Endodermal cell (in vitro differentiated cells): ENCODE data around the gene P2RY2. TPM values are rescaled to one million over a fixed set of nuclear protein-coding genes. Genes with fewer than 3 reads are reported as not detected.
A peak's percentile ranks its signal among the peaks of the same experiment; 100 is the strongest.

Experiments
- DNase-seq: peaks from one replicate; pipeline ENCODE4 v3.0.0-alpha.2; 2017
- H3K27ac ChIP-seq: 2 replicates; pipeline ENCODE4 v1.5.1; 2013; ENCODE audit warnings: mild to moderate bottlenecking, low read depth, low read length, moderate library complexity
- H3K27me3 ChIP-seq: 2 replicates; pipeline ENCODE4 v1.6.1; 2013; ENCODE audit warnings: mild to moderate bottlenecking, low read length, moderate library complexity; ENCODE audit not compliant: insufficient read depth, control insufficient read depth, poor library complexity, severe bottlenecking
- H3K36me3 ChIP-seq: 2 replicates; pipeline ENCODE4 v1.7.0; 2013; ENCODE audit warnings: mild to moderate bottlenecking, low read length, moderate library complexity; ENCODE audit not compliant: control insufficient read depth, insufficient read depth
- H3K4me1 ChIP-seq: one replicate; pipeline ENCODE4 v1.7.0; 2013; ENCODE audit warnings: low read length; ENCODE audit not compliant: control insufficient read depth, insufficient read depth
- H3K4me3 ChIP-seq: 2 replicates; pipeline ENCODE4 v1.5.1; 2013; ENCODE audit warnings: mild to moderate bottlenecking, low read length, moderate library complexity
- H3K9ac ChIP-seq: 2 replicates; pipeline ENCODE4 v1.6.1; 2013; ENCODE audit warnings: mild to moderate bottlenecking, low read length, moderate library complexity; ENCODE audit not compliant: poor library complexity, severe bottlenecking; ENCODE audit errors: extremely low read depth
- H3K9me3 ChIP-seq: 2 replicates; pipeline ENCODE4 v1.6.1; 2013; ENCODE audit warnings: mild to moderate bottlenecking, low read length, moderate library complexity; ENCODE audit not compliant: control insufficient read depth
- H3K27ac Mint-ChIP-seq: 2 replicates; pipeline ENCODE4 v1.8.0; 2020; ENCODE audit warnings: mixed read lengths
- H3K27me3 Mint-ChIP-seq: 2 replicates; pipeline ENCODE4 v1.8.0; 2021; ENCODE audit warnings: mild to moderate bottlenecking, mixed read lengths; ENCODE audit not compliant: insufficient read depth
- H3K36me3 Mint-ChIP-seq: 2 replicates; pipeline ENCODE4 v1.8.0; 2020; ENCODE audit warnings: low read depth, mixed read lengths
- H3K4me1 Mint-ChIP-seq: 2 replicates; pipeline ENCODE4 v1.8.0; 2020; ENCODE audit warnings: mixed read lengths
- H3K4me3 Mint-ChIP-seq: 2 replicates; pipeline ENCODE4 v1.8.0; 2020; ENCODE audit warnings: mild to moderate bottlenecking, moderate library complexity, mixed read lengths
- H3K9me3 Mint-ChIP-seq: 2 replicates; pipeline ENCODE4 v1.8.0; 2020; ENCODE audit warnings: mild to moderate bottlenecking, mixed read lengths
- CTCF ChIP-seq: fragments of 200-600 bp; sonication (generic); conservative IDR thresholded peaks from 2 replicates; pipeline ENCODE4 v1.5.0; 2021; ENCODE audit warnings: antibody characterized with exemption, mild to moderate bottlenecking
- WGBS, 2 experiments: methylation state at CpG; one replicate each; pipeline versions ENCODE4 v1.1.5 to v1.1.7; 2013; ENCODE audit warnings: missing lambda C conversion rate in 2 of 2, mixed read lengths in 1 of 2; ENCODE audit not compliant: insufficient coverage in 1 of 2, insufficient read length in 1 of 2; 5-methylcytosine and 5-hydroxymethylcytosine counted together
- total RNA-seq, 2 donors: library from RNA; stranded (reverse); fragmentation: NEBNext Ultra II Directional in 1 of 2; extraction: Animal tissue kit (Norgen Biotek cat#: 25700) in 1 of 2; gene quantifications; 2 replicates in 1 of 2; 3 replicates in 1 of 2; pipeline ENCODE4 v1.2.1, GENCODE V29; 2021

Gene P2RY2
- total RNA-seq, 2 donors from 2014 or later = 0.60 to 0.62 TPM

- no peak overlapping the region for H3K27ac ChIP-seq
- no peak for TF ChIP-seq CTCF
- peaks cover 16% of the 10 kb centered on the region for H3K4me1 Mint-ChIP-seq
Measured at GRCh38 chr11:73171436-73172161, 46.5 kb upstream of the P2RY2 start.

GRCh38 chr11:73172992-73173656, 45.0 kb upstream of the P2RY2 start:
- Histone ChIP-seq H3K9me3 (no peaks in the 10 kb centered on the region), H3K36me3 (no peaks in the 10 kb centered on the region), H3K27me3 (no peaks in the 10 kb centered on the region), H3K4me3 (no peak overlapping the region), H3K9ac (no peak overlapping the region), H3K4me1 (peaks cover 6% of the 10 kb centered on the region), H3K27ac (no peak overlapping the region)
- H3K27ac Mint-ChIP-seq = no peak overlapping the region
- TF ChIP-seq CTCF = no peak
- H3K27me3 Mint-ChIP-seq = no peaks in the 10 kb centered on the region
- no peaks in the 10 kb centered on the region for H3K9me3 Mint-ChIP-seq
- no peaks in the 10 kb centered on the region for H3K36me3 Mint-ChIP-seq
- WGBS, 2 experiments = 81 to 87% methylated on average over 3 to 4 of the region's 4 CpGs
- no peak overlapping the region for H3K4me3 Mint-ChIP-seq
- H3K4me1 Mint-ChIP-seq = peaks cover 16% of the 10 kb centered on the region
- DNase-seq = no peak

More at GRCh38 chr11:73171436-73172161, 46.5 kb upstream of the P2RY2 start:
- DNase-seq = no peak
- H3K4me3 ChIP-seq = no peak overlapping the region
- H3K4me3 Mint-ChIP-seq = no peak overlapping the region
- H3K4me1 ChIP-seq = peaks cover 6% of the 10 kb centered on the region
- no peak overlapping the region for H3K9ac ChIP-seq
- H3K27me3 ChIP-seq = no peaks in the 10 kb centered on the region
- no peaks in the 10 kb centered on the region for H3K9me3 Mint-ChIP-seq
- no peaks in the 10 kb centered on the region for H3K36me3 ChIP-seq
- H3K9me3 ChIP-seq = no peaks in the 10 kb centered on the region
- H3K27ac Mint-ChIP-seq = no peak overlapping the region
- no peaks in the 10 kb centered on the region for H3K36me3 Mint-ChIP-seq
- 89 to 92% methylated on average over 5 to 8 of the region's 8 CpGs for WGBS, 2 experiments
- no peaks in the 10 kb centered on the region for H3K27me3 Mint-ChIP-seq

GRCh38 chr11:73173755-73174494, 44.2 kb upstream of the P2RY2 start:
- Histone ChIP-seq H3K9me3 (no peaks in the 10 kb centered on the region), H3K27me3 (no peaks in the 10 kb centered on the region), H3K9ac (no peak overlapping the region), H3K36me3 (no peaks in the 10 kb centered on the region), H3K4me1 (peaks cover 3% of the 10 kb centered on the region), H3K4me3 (no peak overlapping the region), H3K27ac (no peak overlapping the region)
- TF ChIP-seq CTCF = no peak
- Mint-ChIP-seq H3K27me3 (no peaks in the 10 kb centered on the region), H3K4me1 (peaks cover 14% of the 10 kb centered on the region), H3K27ac (peak overlapping the region; percentile 63), H3K9me3 (no peaks in the 10 kb centered on the region), H3K36me3 (no peaks in the 10 kb centered on the region), H3K4me3 (no peak overlapping the region)
- no peak for DNase-seq
- WGBS, 2 experiments = 83 to 98% methylated on average over 7 to 11 of the region's 11 CpGs
